ENCODE measurements around the gene LZTS2.

DNA sequence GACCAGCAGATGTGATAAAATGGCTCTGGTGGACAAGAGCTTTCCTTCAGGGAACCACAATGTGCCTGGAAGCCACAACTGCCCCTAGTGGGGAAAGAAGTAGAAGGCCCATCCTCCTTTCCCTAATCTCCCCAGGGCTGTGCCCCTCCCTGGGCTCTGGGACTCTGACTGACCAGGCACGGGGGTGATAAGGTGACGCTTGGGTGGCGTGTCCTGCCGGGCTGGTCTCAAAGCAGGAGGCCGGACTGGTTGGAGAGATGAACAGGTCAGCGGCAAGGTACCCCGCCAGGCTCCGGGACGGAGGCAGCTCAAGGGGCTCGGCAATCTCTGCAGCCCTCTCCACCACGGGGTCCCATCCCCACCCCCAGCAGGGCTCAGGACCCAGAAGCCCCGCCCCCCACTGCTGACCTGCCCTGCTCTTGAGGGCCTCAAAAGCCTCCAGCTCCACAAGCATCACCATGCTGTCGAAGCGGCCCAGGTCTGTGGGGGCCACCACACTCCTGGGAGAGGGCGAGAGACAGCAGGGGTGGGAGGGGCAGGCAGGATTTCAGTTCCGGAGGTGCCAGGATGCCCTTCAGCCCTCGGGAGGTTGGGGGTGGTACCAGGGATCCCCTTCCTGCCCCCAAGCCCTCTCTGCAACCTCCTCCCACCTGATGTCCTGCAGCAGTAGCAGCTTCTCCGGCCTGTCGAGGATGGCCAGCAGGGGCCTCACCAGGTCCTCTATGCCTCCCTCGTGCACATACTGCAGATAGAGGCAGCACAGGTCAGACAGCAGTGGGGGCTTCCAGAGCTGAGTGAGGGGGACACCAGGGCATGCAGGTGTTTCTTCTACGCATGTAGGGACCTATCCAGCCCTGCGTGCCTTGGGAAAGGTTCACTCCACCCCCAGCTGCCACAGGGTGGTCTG lies 12.2 kb downstream of the LZTS2 start:
- no peak for TF ChIP-seq POLR2A (IDR thresholded peaks at IDR 0.05; ENCODE audit: low read depth, low read length)
- no peak for TF ChIP-seq NFE2L2 (IDR thresholded peaks at IDR 0.05; ENCODE audit: low read depth, low read length)
- TF ChIP-seq, protein P1, sequence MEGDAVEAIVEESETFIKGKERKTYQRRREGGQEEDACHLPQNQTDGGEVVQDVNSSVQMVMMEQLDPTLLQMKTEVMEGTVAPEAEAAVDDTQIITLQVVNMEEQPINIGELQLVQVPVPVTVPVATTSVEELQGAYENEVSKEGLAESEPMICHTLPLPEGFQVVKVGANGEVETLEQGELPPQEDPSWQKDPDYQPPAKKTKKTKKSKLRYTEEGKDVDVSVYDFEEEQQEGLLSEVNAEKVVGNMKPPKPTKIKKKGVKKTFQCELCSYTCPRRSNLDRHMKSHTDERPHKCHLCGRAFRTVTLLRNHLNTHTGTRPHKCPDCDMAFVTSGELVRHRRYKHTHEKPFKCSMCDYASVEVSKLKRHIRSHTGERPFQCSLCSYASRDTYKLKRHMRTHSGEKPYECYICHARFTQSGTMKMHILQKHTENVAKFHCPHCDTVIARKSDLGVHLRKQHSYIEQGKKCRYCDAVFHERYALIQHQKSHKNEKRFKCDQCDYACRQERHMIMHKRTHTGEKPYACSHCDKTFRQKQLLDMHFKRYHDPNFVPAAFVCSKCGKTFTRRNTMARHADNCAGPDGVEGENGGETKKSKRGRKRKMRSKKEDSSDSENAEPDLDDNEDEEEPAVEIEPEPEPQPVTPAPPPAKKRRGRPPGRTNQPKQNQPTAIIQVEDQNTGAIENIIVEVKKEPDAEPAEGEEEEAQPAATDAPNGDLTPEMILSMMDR (conservative IDR thresholded peaks at IDR 0.05; ENCODE audit: low read depth, low read length), result peak; percentile 44
- TF ChIP-seq, protein P2, sequence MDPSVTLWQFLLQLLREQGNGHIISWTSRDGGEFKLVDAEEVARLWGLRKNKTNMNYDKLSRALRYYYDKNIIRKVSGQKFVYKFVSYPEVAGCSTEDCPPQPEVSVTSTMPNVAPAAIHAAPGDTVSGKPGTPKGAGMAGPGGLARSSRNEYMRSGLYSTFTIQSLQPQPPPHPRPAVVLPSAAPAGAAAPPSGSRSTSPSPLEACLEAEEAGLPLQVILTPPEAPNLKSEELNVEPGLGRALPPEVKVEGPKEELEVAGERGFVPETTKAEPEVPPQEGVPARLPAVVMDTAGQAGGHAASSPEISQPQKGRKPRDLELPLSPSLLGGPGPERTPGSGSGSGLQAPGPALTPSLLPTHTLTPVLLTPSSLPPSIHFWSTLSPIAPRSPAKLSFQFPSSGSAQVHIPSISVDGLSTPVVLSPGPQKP (IDR thresholded peaks at IDR 0.05; ENCODE audit: borderline replicate concordance, low read depth, low read length), result no peak

Data from IMR-90 (cell line).